H1 (cell line): ENCODE measurements around the gene CORT. TPM values are rescaled to one million over a fixed set of nuclear protein-coding genes. Genes with fewer than 3 reads are reported as not detected.
A peak's percentile ranks its signal among the peaks of the same experiment; 100 is the strongest.

ENCODE experiments used
- CTCF ChIA-PET: fragments of 300-600 bp; sonication (Branson Sonifier 250); formaldehyde crosslinking; loops from one replicate; lab custom pipeline; 2021; ENCODE audit not compliant: partially characterized antibody; lab: Charles Lee
- POLR2A ChIA-PET: fragments of 300-600 bp; sonication (Branson Sonifier 250); formaldehyde crosslinking; loops from one replicate; lab custom pipeline; 2021; ENCODE audit warnings: inconsistent platforms; ENCODE audit not compliant: partially characterized antibody; lab: Charles Lee
- DNase-seq, 2 experiments: peaks; one replicate each; pipeline versions ENCODE4 v3.0.0 to v3.0.0-alpha.2; 2010 to 2022; ENCODE audit warnings: low spot score in 2 of 2, low read depth in 1 of 2, mixed read lengths in 1 of 2
- FAIRE-seq: peaks from 2 replicates; lab custom pipeline; 2011; peaks lifted over from hg19 to GRCh38; lab: Jason Lieb, UNC
- H2AFZ ChIP-seq: 2 replicates; pipeline ENCODE4 v1.8.1; 2012; ENCODE audit warnings: low read length, inconsistent platforms
- H2AK5ac ChIP-seq: 2 replicates; pipeline ENCODE4 v1.6.1; 2013; ENCODE audit warnings: low read depth, low read length
- H2BK120ac ChIP-seq: replicated peaks from 2 replicates; pipeline ENCODE3; 2013; ENCODE audit warnings: low read depth, low read length, inconsistent platforms
- H2BK12ac ChIP-seq: 2 replicates; pipeline ENCODE4 v1.6.1; 2013; ENCODE audit warnings: low read depth, low read length
- H2BK15ac ChIP-seq: 2 replicates; pipeline ENCODE4 v1.6.1; 2013; ENCODE audit warnings: low read length
- H2BK20ac ChIP-seq: 2 replicates; pipeline ENCODE4 v1.6.1; 2013; ENCODE audit warnings: low read length
- H2BK5ac ChIP-seq: 2 replicates; pipeline ENCODE4 v1.6.1; 2013; ENCODE audit warnings: low read depth, low read length
- H3K14ac ChIP-seq: 2 replicates; pipeline ENCODE4 v1.6.1; 2013; ENCODE audit warnings: inconsistent platforms; ENCODE audit not compliant: insufficient read length
- H3K18ac ChIP-seq: 2 replicates; pipeline ENCODE4 v1.6.1; 2013; ENCODE audit warnings: low read length; ENCODE audit errors: extremely low read depth
- H3K23ac ChIP-seq: 2 replicates; pipeline ENCODE4 v1.6.1; 2013; ENCODE audit warnings: inconsistent platforms; ENCODE audit not compliant: insufficient read length
- H3K23me2 ChIP-seq: 2 replicates; pipeline ENCODE4 v1.6.1; 2013; ENCODE audit warnings: low read depth, low read length
- H3K27ac ChIP-seq: 2 replicates; pipeline ENCODE4 v1.6.1; 2011; ENCODE audit warnings: low read depth, low read length, inconsistent platforms
- H3K27me3 ChIP-seq, 4 experiments: replicated peaks in 1 of 4; 1 replicate in 1 of 4; 2 replicates in 3 of 4; pipeline versions ENCODE4 v1.6.1 to v1.8.1; 2011 to 2013; ENCODE audit warnings: low read length in 3 of 4, mild to moderate bottlenecking in 3 of 4, inconsistent platforms in 2 of 4, mixed read lengths in 2 of 4, moderate library complexity in 1 of 4; ENCODE audit not compliant: control insufficient read depth in 3 of 4, insufficient read depth in 3 of 4; ENCODE audit errors: extremely low read depth in 1 of 4
- H3K36me3 ChIP-seq, 4 experiments: 2 replicates each; pipeline versions ENCODE4 v1.6.1 to v1.8.1; 2011 to 2013; ENCODE audit warnings: mild to moderate bottlenecking in 4 of 4, low read length in 3 of 4, moderate library complexity in 2 of 4, control low read depth in 1 of 4, inconsistent platforms in 1 of 4; ENCODE audit not compliant: insufficient read depth in 4 of 4, control insufficient read depth in 2 of 4
- H3K4ac ChIP-seq: replicated peaks from 2 replicates; pipeline ENCODE3; 2013; ENCODE audit warnings: low read length, low read depth, mixed read lengths, inconsistent platforms; ENCODE audit not compliant: insufficient read length
- H3K4me1 ChIP-seq, 4 experiments: replicated peaks in 1 of 4; 1 replicate in 1 of 4; 2 replicates in 3 of 4; pipeline versions ENCODE4 v1.6.1 to v1.8.1; 2011 to 2013; ENCODE audit warnings: low read length in 3 of 4, inconsistent platforms in 2 of 4, mixed read lengths in 1 of 4; ENCODE audit not compliant: insufficient read depth in 4 of 4, control insufficient read depth in 3 of 4
- H3K4me2 ChIP-seq, 2 experiments: 2 replicates each; pipeline versions ENCODE4 v1.6.1 to v1.8.1; 2011 to 2013; ENCODE audit warnings: low read depth in 2 of 2, low read length in 2 of 2, control low read depth in 1 of 2, inconsistent platforms in 1 of 2, mild to moderate bottlenecking in 1 of 2; ENCODE audit not compliant: insufficient read depth in 1 of 2
- H3K4me3 ChIP-seq, 4 experiments: fragments of 200-600, 300-600 bp in 1 of 4; sonication (generic), shearing (Covaris generic), sonication (Bioruptor Twin) in 1 of 4; 2 replicates each; pipeline versions ENCODE4 v1.5.1 to v1.8.1; 2011 to 2016; ENCODE audit warnings: low read length in 4 of 4, low read depth in 3 of 4, control low read depth in 2 of 4, inconsistent platforms in 2 of 4, mild to moderate bottlenecking in 2 of 4, mixed read lengths in 1 of 4, moderate library complexity in 1 of 4; ENCODE audit not compliant: insufficient read depth in 2 of 4; ENCODE audit errors: extremely low read depth in 1 of 4
- H3K56ac ChIP-seq: replicated peaks from 2 replicates; pipeline ENCODE3; 2013; ENCODE audit warnings: low read depth, mild to moderate bottlenecking, mixed read lengths, low read length, inconsistent platforms; ENCODE audit not compliant: insufficient read length
- H3K79me1 ChIP-seq: 2 replicates; pipeline ENCODE4 v1.6.1; 2013; ENCODE audit warnings: low read depth, low read length, control low read depth
- H3K79me2 ChIP-seq, 2 experiments: 2 replicates each; pipeline versions ENCODE4 v1.6.1 to v1.8.1; 2012 to 2013; ENCODE audit warnings: low read length in 2 of 2, mild to moderate bottlenecking in 2 of 2, inconsistent platforms in 1 of 2; ENCODE audit not compliant: insufficient read depth in 2 of 2, control insufficient read depth in 1 of 2
- H3K9ac ChIP-seq, 4 experiments: replicated peaks in 1 of 4; 1 replicate in 1 of 4; 2 replicates in 3 of 4; pipeline versions ENCODE4 v1.6.1 to v1.8.1; 2011 to 2013; ENCODE audit warnings: low read depth in 3 of 4, low read length in 3 of 4, control low read depth in 2 of 4, mild to moderate bottlenecking in 2 of 4, moderate library complexity in 2 of 4, inconsistent platforms in 1 of 4; ENCODE audit errors: extremely low read depth in 1 of 4
- H3K9me3 ChIP-seq, 2 experiments: 2 replicates each; pipeline versions ENCODE4 v1.6.1 to v1.8.1; 2012 to 2013; ENCODE audit warnings: mild to moderate bottlenecking in 2 of 2, moderate library complexity in 2 of 2, control low read depth in 1 of 2, inconsistent platforms in 1 of 2, low read depth in 1 of 2, low read length in 1 of 2, mixed read lengths in 1 of 2; ENCODE audit not compliant: insufficient read depth in 2 of 2
- H4K20me1 ChIP-seq, 2 experiments: replicated peaks in 1 of 2; 2 replicates each; pipeline versions ENCODE3 to v1.8.1; 2011 to 2013; ENCODE audit warnings: inconsistent platforms in 2 of 2, low read length in 2 of 2, mild to moderate bottlenecking in 1 of 2; ENCODE audit not compliant: insufficient read depth in 2 of 2, control insufficient read depth in 1 of 2
- H4K5ac ChIP-seq: 2 replicates; pipeline ENCODE4 v1.6.1; 2013; ENCODE audit warnings: low read length, low read depth, mixed read lengths, inconsistent platforms; ENCODE audit not compliant: insufficient read length
- H4K8ac ChIP-seq: 2 replicates; pipeline ENCODE4 v1.8.0; 2013; ENCODE audit warnings: mild to moderate bottlenecking, moderate library complexity, low read length, inconsistent platforms; ENCODE audit not compliant: insufficient read depth; ENCODE audit errors: extremely low read depth
- H4K91ac ChIP-seq: replicated peaks from 2 replicates; pipeline ENCODE3; 2013; ENCODE audit warnings: low read length, mixed read lengths, inconsistent platforms; ENCODE audit not compliant: insufficient read length
- CHD1 ChIP-seq: IDR thresholded peaks from 2 replicates; pipeline ENCODE4 v1.6.1; 2012; ENCODE audit warnings: low read depth, low read length, improper control_type of control experiment
- GTF2F1 ChIP-seq: IDR thresholded peaks from 2 replicates; pipeline ENCODE4 v1.6.1; 2012; ENCODE audit warnings: low read depth, low read length, improper control_type of control experiment, borderline replicate concordance
- HDAC6 ChIP-seq: IDR thresholded peaks from one replicate; pipeline ENCODE4 v1.7.1; 2012; ENCODE audit warnings: low read depth, mild to moderate bottlenecking, inconsistent platforms, low read length, moderate library complexity
- POLR2A ChIP-seq, 2 experiments: IDR thresholded peaks; 1 replicate in 1 of 2; 2 replicates in 1 of 2; pipeline ENCODE4 v1.6.1; 2011; ENCODE audit warnings: low read depth in 2 of 2, low read length in 2 of 2, mild to moderate bottlenecking in 2 of 2; ENCODE audit errors: control extremely low read depth in 1 of 2
- RAD21 ChIP-seq, 2 experiments: IDR thresholded peaks in 1 of 2; conservative IDR thresholded peaks in 1 of 2; 2 replicates each; pipeline ENCODE4 v1.6.1; 2011; ENCODE audit warnings: low read depth in 2 of 2, low read length in 2 of 2, improper control_type of control experiment in 1 of 2, inconsistent platforms in 1 of 2, mild to moderate bottlenecking in 1 of 2, moderate library complexity in 1 of 2
- RFX5 ChIP-seq: IDR thresholded peaks from 2 replicates; pipeline ENCODE4 v1.6.1; 2011; ENCODE audit warnings: low read depth, low read length, improper control_type of control experiment, borderline replicate concordance
- SP2 ChIP-seq: IDR thresholded peaks from 2 replicates; pipeline ENCODE4 v1.6.1; 2012; ENCODE audit warnings: mild to moderate bottlenecking, low read length, inconsistent platforms
- whole genome bisulfite sequencing, 2 experiments: shearing (Covaris generic) in 1 of 2; methylation state at CpG; one replicate each; pipeline versions ENCODE4 v1.1.6 to v1.1.7; 2013 to 2015; ENCODE audit warnings: low lambda C conversion rate in 2 of 2, mixed read lengths in 2 of 2, inconsistent platforms in 1 of 2, low coverage in 1 of 2, missing lambda C conversion rate in 1 of 2; ENCODE audit not compliant: insufficient replicate concordance in 2 of 2, insufficient coverage in 1 of 2, insufficient read length in 1 of 2; ENCODE audit errors: extremely low coverage in 1 of 2, missing lambda C conversion rate in 1 of 2; 5-methylcytosine and 5-hydroxymethylcytosine counted together
- polyA plus RNA-seq, 7 experiments: library from polyadenylated mRNA; depleted of rRNA in 3 of 7; stranded (reverse) in 5 of 7; unstranded in 2 of 7; fragments of >200 nt in 5 of 7; fragments of 200-250 nt in 2 of 7; gene quantifications; 1 replicate in 5 of 7; 2 replicates in 1 of 7; 4 replicates in 1 of 7; pipeline versions ENCODE4 v1.2.1 to v1.2.3, GENCODE V29; 2011 to 2013; ENCODE audit warnings: missing spikeins in 2 of 7, mixed read lengths in 2 of 7
- total RNA-seq: library from RNA; stranded (reverse); fragmentation: NEBNext Ultra II Directional; extraction: Animal tissue kit (Norgen Biotek cat#: 25700); gene quantifications from 2 replicates; pipeline ENCODE4 v1.2.1, GENCODE V29; 2021
- TF ChIP-seq, protein P1 (sequence below), 3 experiments: IDR thresholded peaks; 1 replicate in 2 of 3; 2 replicates in 1 of 3; pipeline versions ENCODE4 v1.5.1 to v1.6.1; 2011; ENCODE audit warnings: low read length in 3 of 3, mild to moderate bottlenecking in 3 of 3, inconsistent platforms in 2 of 3, low read depth in 1 of 3, moderate library complexity in 1 of 3; ENCODE audit not compliant: insufficient read depth in 1 of 3; ENCODE audit errors: control extremely low read depth in 1 of 3

Gene CORT
- total and polyA plus RNA-seq, 2 of the 8 experiments (the other 6 are each of a cell fraction or from before 2014, with no cell fraction given), result 0.15 to 0.30 TPM

DNA sequence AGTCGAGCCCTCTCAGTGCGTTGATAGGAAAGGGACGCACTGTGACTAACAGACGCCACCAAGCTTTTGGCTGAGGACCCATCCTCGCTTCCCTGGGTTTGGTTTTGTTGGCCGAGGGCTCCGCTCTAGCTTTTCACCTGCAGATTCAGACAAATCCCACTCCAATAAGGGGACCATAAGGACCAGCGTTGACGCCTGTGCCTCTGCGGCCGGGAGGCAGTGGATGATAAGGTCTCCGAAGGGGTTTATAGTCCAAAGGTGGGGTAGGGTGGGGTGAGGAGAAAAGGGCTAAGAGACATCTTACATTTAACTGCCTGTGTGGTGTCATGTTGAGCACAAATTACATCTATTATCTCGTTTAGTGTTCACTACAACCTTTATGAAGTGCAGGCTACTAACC lies 25.7 kb downstream of the CORT start:
- TF ChIP-seq RAD21 (IDR thresholded peaks at IDR 0.05 in 1 of 2, conservative IDR thresholded peaks at IDR 0.05 in 1 of 2; ENCODE audit: low read depth in 2 of 2, low read length in 2 of 2), result no peak
- TF ChIP-seq, protein P1, sequence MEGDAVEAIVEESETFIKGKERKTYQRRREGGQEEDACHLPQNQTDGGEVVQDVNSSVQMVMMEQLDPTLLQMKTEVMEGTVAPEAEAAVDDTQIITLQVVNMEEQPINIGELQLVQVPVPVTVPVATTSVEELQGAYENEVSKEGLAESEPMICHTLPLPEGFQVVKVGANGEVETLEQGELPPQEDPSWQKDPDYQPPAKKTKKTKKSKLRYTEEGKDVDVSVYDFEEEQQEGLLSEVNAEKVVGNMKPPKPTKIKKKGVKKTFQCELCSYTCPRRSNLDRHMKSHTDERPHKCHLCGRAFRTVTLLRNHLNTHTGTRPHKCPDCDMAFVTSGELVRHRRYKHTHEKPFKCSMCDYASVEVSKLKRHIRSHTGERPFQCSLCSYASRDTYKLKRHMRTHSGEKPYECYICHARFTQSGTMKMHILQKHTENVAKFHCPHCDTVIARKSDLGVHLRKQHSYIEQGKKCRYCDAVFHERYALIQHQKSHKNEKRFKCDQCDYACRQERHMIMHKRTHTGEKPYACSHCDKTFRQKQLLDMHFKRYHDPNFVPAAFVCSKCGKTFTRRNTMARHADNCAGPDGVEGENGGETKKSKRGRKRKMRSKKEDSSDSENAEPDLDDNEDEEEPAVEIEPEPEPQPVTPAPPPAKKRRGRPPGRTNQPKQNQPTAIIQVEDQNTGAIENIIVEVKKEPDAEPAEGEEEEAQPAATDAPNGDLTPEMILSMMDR (IDR thresholded peaks at IDR 0.05; ENCODE audit: control extremely low read depth in 1 of 3, insufficient read depth in 1 of 3, low read depth in 1 of 3, low read length in 3 of 3), result no peak
- no peak for TF ChIP-seq GTF2F1
- no peak for TF ChIP-seq SP2
- TF ChIP-seq POLR2A (IDR thresholded peaks at IDR 0.05; ENCODE audit: control extremely low read depth in 1 of 2, low read depth in 2 of 2, low read length in 2 of 2), result no peak
- TF ChIP-seq CHD1, result no peak
- no peak for TF ChIP-seq HDAC6
- no peak for TF ChIP-seq RFX5
- Histone ChIP-seq H3K4ac (no peak overlapping the region), H3K23me2 (peaks cover 9% of the 10 kb centered on the region), H3K23ac (no peak overlapping the region), H2BK12ac (no peak overlapping the region), H3K4me3 (peak overlapping the region; percentile 88 to 98 (median 92)), H3K79me1 (peaks cover 9% of the 10 kb centered on the region; the same call in 1 of the 2 replicates), H3K36me3 (no peaks in the 10 kb centered on the region), H2BK15ac (no peak overlapping the region), H4K91ac (peak overlapping the region; percentile 52), H2BK20ac (no peak overlapping the region), H3K27ac (peak overlapping the region; percentile 44; the same call in 1 of the 2 replicates), H2BK5ac (peak overlapping the region; percentile 73; the same call in 1 of the 2 replicates), H3K4me1 (no peaks in the 10 kb centered on the region; a peak in 3 of 7 replicates), H2AFZ (no peak overlapping the region), H4K8ac (peak overlapping the region; percentile 98; the same call in 1 of the 2 replicates), H3K14ac (no peak overlapping the region), H3K18ac (peak overlapping the region; percentile 65; the same call in 1 of the 2 replicates), H4K5ac (no peak overlapping the region), H4K20me1 (peaks cover 2 to 4% of the 10 kb centered on the region in 2 experiments), H3K27me3 (no peaks in the 10 kb centered on the region), H2BK120ac (no peak overlapping the region), H3K79me2 (peaks cover 4 to 49% of the 10 kb centered on the region in 2 experiments; a peak in 3 of 4 replicates), H3K9ac (peak overlapping the region; percentile 53 to 91 (median 86)), H2AK5ac (no peak overlapping the region), H3K9me3 (no peaks in the 10 kb centered on the region), H3K56ac (no peak overlapping the region), H3K4me2 (peak overlapping the region; percentile 85 to 92)
- POLR2A ChIA-PET, result interaction anchor here (0.8 to 2.0 kb wide), 10 partner anchors 9 to 159 kb away, joined by 3 to 8 read pairs (median 4); partner anchors contain the start of genes CENPS and CORT
- DNase-seq (no peak), FAIRE-seq (no peak)
- CTCF ChIA-PET, result interaction anchor here (0.6 to 1.0 kb wide), 5 partner anchors 12 to 46 kb away, joined by 3 to 4 read pairs (median 3); no protein-coding TSS in a partner anchor
- 10% methylated on average over 13 of the region's 13 CpGs; no CpG with 5 or more reads in 1 of the 2 experiments for WGBS, 2 experiments
